Skin epidermis (tissue), 12 donors: ENCODE results near the gene GALR2.
"Not testable (repeated sequence)": the region's sequence is repeated elsewhere in the genome, so short reads cannot be mapped to it uniquely, and the experiment has no call there.

ENCODE experiments used
- H3K27ac ChIP-seq, 21 experiments: fragments of 200-600 bp; sonication (generic) in 11 of 21; one replicate each; pipeline ENCODE4 v1.5.0; 2020; ENCODE audit warnings: mild to moderate bottlenecking in 3 of 21, inconsistent platforms in 2 of 21, moderate library complexity in 2 of 21
- H3K4me3 ChIP-seq, 7 experiments: fragments of 200-600 bp; sonication (generic) in 2 of 7; one replicate each; pipeline ENCODE4 v1.5.0; 2020; ENCODE audit warnings: inconsistent platforms in 2 of 7, mild to moderate bottlenecking in 2 of 7, moderate library complexity in 1 of 7

The GALR2 gene

GRCh38 chr17:76077584-76078110, 3.1 kb downstream of the GALR2 start:
- Histone ChIP-seq H3K27ac (no peak overlapping the region), H3K4me3 (no peak overlapping the region)

GRCh38 chr17:76078370-76078769, 3.8 kb downstream of the GALR2 start:
- H3K4me3 ChIP-seq, H3K27ac ChIP-seq: not testable (repeated sequence)

GRCh38 chr17:76078860-76079534, 4.4 kb downstream of the GALR2 start, which contains the start of gene ZACN:
ZACN (plus strand) TSS chr17:76079182; CDS start chr17:76079265, 83 bp downstream.
- Histone ChIP-seq H3K27ac (no peak within 1 kb of the TSS), H3K4me3 (no peak within 1 kb of the TSS)

- H3K27ac ChIP-seq: no peak overlapping the region
- H3K4me3 ChIP-seq: no peak overlapping the region
These were observed 5.0 kb downstream of the GALR2 start for GRCh38 chr17:76079535-76079955.

GRCh38 chr17:76079956-76080767, 5.6 kb downstream of the GALR2 start:
- H3K4me3 ChIP-seq: no peak overlapping the region
- H3K27ac ChIP-seq: no peak overlapping the region

DNA sequence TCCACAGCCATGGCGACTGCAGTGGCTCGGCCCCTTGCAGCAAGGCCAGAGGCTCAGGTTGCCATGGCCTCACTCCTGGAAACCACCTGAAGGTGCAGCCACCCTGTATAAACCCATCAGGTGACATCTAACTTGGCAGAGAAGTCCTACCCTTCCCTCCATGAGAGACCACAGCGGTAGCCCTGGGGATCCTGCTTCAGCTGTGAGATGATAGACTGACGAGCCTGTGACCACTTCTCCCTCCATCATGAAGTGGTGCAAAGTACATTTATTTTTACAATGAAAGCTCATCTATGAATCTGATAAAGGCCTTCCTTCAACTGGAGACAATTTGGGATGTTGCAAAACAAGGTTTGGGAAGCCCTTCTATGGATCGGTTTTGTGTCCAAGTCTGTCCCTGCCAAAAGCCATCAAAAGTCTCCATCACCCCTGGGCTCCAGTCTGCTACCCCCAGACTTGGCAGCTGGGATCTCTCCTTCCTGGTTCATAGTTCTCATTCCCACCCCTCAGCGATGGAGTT, 6.2 kb downstream of the GALR2 start:
- Histone ChIP-seq H3K27ac (no peak overlapping the region), H3K4me3 (no peak overlapping the region)

DNA sequence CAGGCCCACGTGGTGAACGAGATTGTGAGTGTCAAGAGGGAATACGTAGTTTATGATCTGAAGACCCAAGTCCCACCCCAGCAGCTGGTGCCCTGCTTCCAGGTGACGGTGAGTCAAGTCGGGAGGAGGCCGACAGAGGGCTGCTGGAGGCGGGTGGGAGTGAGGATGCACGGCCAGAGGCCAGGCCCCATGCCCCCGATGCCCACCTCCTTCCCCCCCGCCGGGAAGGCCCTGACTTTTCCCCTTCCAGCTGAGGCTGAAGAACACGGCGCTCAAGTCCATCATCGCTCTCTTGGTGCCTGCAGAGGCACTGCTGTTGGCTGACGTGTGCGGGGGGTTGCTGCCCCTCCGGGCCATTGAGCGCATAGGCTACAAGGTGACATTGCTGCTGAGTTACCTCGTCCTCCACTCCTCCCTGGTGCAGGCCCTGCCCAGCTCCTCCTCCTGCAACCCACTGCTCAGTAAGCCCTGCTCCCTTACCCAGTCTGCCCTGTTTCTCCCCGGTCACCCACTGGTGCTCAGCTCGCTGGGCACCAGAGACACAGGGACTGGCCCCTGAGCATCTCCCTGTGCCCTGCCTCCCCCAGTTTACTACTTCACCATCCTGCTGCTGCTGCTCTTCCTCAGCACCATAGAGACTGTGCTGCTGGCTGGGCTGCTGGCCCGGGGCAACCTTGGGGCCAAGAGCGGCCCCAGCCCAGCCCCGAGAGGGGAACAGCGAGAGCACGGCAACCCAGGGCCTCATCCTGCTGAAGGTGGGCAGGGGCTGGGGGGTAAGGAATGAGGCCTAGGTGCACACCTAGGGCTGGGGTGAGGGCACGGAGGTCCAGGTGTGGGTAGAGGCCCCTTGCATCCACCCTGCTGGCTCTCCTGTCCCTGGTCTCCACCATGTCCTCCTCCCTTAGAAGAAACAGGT, 7.0 kb downstream of the GALR2 start:
- H3K27ac ChIP-seq: no peak overlapping the region
- no peak overlapping the region for H3K4me3 ChIP-seq

- Histone ChIP-seq H3K4me3 (no peak overlapping the region), H3K27ac (no peak overlapping the region)
These were observed 8.0 kb downstream of the GALR2 start for GRCh38 chr17:76082326-76083251.

DNA sequence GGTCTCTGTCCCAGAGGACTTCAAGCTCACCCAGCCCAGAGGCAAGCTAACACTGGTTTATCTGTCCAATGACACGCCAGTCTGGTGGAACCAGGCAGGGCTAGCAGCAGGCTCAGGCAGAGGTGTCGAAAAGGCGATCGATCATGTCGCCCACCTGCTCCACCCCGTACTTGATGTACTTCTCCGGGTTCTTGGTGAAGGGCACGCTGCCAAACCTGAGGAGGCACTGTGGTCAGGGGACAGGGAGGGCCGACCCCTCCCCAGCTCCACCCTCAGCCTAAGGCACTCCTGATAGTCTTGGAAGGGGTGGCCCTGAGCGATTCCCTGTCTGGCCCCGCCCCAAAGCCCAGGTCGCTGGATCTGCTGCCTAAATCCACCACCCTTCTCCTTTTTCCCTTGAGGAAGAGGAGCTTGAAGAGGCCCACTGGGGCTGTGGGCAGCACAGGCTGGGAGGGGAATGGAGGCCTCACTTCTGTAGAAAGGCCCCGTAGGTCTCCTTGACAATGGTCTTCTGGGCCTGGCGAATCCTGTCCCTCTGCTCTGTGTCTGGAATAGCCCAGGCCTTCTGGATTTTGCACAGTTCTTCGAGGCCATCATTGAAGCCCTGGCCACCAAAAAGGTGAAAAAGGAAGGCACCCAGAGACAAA, 9.1 kb downstream of the GALR2 start:
- Histone ChIP-seq H3K4me3 (no peak overlapping the region), H3K27ac (no peak overlapping the region)

DNA sequence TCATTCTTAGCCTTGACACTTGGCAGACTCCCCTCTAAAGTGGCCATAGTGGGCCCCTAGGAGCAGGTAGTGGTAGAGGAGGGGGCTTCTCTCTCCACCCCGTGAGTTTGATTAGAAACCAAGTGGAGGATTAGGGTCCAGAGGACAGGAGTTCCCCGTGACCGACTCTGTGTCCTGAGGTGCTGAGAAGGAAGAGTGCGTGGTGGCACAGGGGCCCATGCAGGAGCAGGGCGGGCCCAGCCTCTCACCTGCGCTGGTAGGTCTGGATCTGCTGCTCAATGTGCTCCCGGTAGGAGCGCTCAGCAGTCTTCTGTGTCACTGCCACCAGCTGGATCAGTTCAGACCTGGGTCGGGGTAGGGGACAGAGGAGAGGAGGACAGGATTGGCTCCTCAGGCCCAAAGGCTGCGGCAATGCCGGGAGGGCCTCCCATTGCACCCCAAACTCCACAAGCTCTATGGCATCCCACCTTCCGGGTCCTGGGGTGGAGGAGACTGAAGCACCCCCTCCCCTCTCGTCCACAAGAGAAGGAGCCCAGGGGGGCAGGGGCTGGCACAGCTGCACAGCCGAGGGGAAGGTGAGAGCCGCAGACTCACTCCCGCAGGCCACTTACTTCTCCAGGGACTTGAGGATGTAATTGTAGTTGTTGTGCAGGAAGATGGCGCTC, 10.6 kb downstream of the GALR2 start:
- Histone ChIP-seq H3K27ac (no peak overlapping the region), H3K4me3 (no peak overlapping the region)

DNA sequence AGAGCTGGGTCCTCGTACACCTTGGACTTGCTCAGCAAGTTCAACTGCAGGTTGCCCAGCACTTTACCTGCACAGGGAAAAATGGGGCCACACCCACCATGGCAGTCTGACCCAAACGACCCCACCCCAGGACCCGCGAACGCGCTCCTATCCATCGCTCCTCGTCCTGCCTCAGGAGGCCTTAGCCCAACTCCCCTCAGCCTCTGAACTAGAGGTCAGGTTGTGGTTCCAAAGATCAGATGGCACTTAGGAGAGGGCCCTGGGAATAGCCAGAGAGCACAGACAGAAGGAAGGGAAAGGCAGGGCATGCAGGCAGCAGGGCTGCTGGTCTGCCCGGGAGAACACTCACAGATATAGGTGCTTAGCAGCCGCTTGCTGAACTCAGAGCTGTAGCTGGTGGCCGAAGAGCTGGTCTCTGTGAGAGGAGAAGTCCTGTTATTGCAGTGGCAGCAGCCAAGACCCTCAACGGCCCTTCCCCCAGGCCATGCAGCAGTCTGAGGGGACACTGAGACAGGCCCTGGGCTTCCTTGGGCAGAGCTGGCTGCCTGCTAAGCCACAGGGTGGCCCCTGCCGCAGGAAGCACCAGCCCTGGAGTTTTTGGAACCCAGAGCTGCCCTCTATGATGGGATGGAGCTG, 11.3 kb downstream of the GALR2 start:
- Histone ChIP-seq H3K27ac (no peak overlapping the region), H3K4me3 (no peak overlapping the region)

DNA sequence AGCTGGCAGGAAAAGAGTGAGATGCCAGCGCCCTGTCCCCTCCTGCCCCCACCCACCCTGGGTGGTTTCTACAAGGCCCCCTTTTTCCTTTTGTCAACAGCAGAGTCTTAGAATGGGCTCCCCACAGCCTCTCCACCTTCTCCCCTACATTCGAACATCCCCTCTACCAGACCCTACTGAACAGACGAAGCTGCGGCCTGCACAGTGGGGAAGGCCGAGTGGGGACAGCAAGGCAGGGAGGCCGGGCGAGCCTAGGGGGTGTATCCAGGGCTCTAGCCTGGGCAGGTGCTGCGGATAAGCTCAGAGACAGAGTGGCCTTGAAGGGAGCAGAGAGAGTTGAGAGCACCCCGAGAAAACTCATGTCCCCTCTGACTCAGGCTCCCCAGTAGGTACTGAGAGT, 11.8 kb downstream of the GALR2 start:
- H3K27ac ChIP-seq: no peak overlapping the region
- H3K4me3 ChIP-seq: no peak overlapping the region

DNA sequence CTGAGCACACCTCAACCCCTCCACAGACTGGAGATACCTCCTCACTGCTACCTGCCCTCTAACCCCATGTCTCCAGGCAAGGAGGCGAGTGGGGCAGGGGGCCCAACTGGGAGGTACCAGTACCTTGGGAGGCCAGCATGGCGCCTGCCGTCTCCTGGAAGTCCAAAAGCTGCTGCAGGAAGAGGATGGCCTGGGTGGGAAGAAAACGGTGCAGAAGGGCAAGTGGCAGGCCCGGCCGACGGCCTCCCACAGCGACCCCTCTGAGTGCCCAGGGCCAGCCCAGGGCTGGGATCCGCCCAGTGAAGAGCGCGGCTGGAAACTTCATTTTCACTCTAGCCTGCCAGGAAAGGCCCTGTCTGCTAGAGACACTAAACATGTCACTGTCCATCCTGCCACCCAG, 12.9 kb downstream of the GALR2 start:
- H3K4me3 ChIP-seq: no peak overlapping the region
- H3K27ac ChIP-seq: no peak overlapping the region

- Histone ChIP-seq H3K27ac (no peak overlapping the region), H3K4me3 (no peak overlapping the region)
These were observed 13.7 kb downstream of the GALR2 start for GRCh38 chr17:76088041-76088867.

- no peak overlapping the region for H3K27ac ChIP-seq
- no peak overlapping the region for H3K4me3 ChIP-seq
These were observed 14.4 kb downstream of the GALR2 start for GRCh38 chr17:76088868-76089576.
